Esophagus muscularis mucosa (tissue), 4 donors: ENCODE measurements around the gene UGGT1.

Experiments used
- CTCF ChIP-seq, 3 experiments: fragments of 200-600 bp in 2 of 3; fragments of 450-650 bp in 1 of 3; sonication (generic) in 2 of 3; IDR thresholded peaks; one replicate each; pipeline ENCODE4 v1.5.1; 2017 to 2019; ENCODE audit warnings: antibody characterized with exemption in 3 of 3, mild to moderate bottlenecking in 2 of 3, moderate library complexity in 1 of 3
- EP300 ChIP-seq: sonication (generic); formaldehyde crosslinking; IDR thresholded peaks from one replicate; pipeline ENCODE4 v1.6.1; 2017; ENCODE audit warnings: antibody characterized with exemption
- POLR2A ChIP-seq: fragments of 450-650 bp; IDR thresholded peaks from one replicate; pipeline ENCODE4 v1.6.1; 2017; ENCODE audit warnings: antibody characterized with exemption, moderate library complexity, mild to moderate bottlenecking, low read depth

GRCh38 chr2:128236491-128237035 lies 145.6 kb downstream of the UGGT1 start:
- no peak for TF ChIP-seq EP300
- no peak for TF ChIP-seq CTCF (IDR thresholded peaks at IDR 0.05)
- no peak for TF ChIP-seq POLR2A
